Endothelial cell of umbilical vein (primary cell): Measurements from ENCODE around the gene NCF1. TPM values are rescaled to one million over a fixed set of nuclear protein-coding genes. Genes with fewer than 3 reads are reported as not detected.

Experiments used
- polyA plus RNA-seq, 4 experiments: library from polyadenylated mRNA; depleted of rRNA in 3 of 4; stranded (reverse) in 3 of 4; unstranded in 1 of 4; fragments of >200 nt; gene quantifications; 2 replicates each; pipeline versions ENCODE4 v1.2.1 to v1.2.3, GENCODE V29; 2011 to 2012; ENCODE audit warnings: missing spikeins in 1 of 4
- total RNA-seq: library from RNA; stranded (reverse); gene quantifications from 2 replicates; pipeline ENCODE4 v1.2.3, GENCODE V29; 2021

The NCF1 gene
- total and polyA plus RNA-seq, 2 donors (not counting 3 experiments of a cell fraction or from before 2014, with no cell fraction given): not detected

Other genes with a start within 250 kb of the NCF1 start
- 242 and 245 TPM in 2 replicates for gene GTF2I, start 116.3 kb upstream of the NCF1 start, total RNA-seq
- 47.6 and 68.6 TPM in 2 replicates for gene GTF2I, start 116.3 kb upstream of the NCF1 start, polyA plus RNA-seq
- 9.8 and 10.0 TPM in 2 replicates for gene GTF2IRD2, start 77.6 kb downstream of the NCF1 start, total RNA-seq
- 4.1 and 5.2 TPM in 2 replicates for gene GTF2IRD2, start 77.6 kb downstream of the NCF1 start, polyA plus RNA-seq
- gene CASTOR2, start 190.7 kb downstream of the NCF1 start, total RNA-seq: 25.1 and 25.5 TPM in 2 replicates
- 9.6 and 10.1 TPM in 2 replicates for gene CASTOR2, start 190.7 kb downstream of the NCF1 start, polyA plus RNA-seq